Measurements from ENCODE around the gene SOX1. TPM values are rescaled to one million over a fixed set of nuclear protein-coding genes. Genes with fewer than 3 reads are reported as not detected.
A peak's percentile ranks its signal among the peaks of the same experiment; 100 is the strongest.

SOX1 gene
- total and polyA plus RNA-seq, 2 experiments from 2014 or later: 0.11 TPM; not detected in 1

GRCh38 chr13:112071723-112072533 lies 5.0 kb downstream of the SOX1 start:
- Histone ChIP-seq H3K4me3 (no peak overlapping the region), H3K4me1 (ENCODE audit: insufficient read depth) (peaks cover 5% of the 10 kb centered on the region), H4K20me1 (ENCODE audit: insufficient read depth, poor library complexity, severe bottlenecking) (no peaks in the 10 kb centered on the region), H3K4me2 (peak overlapping the region; percentile 70), H3K27me3 (peaks cover 90% of the 10 kb centered on the region), H3K79me2 (no peaks in the 10 kb centered on the region), H3K9me2 (replicated peaks; ENCODE audit: insufficient read depth) (no peaks in the 10 kb centered on the region), H3K9me3 (ENCODE audit: low read depth) (no peaks in the 10 kb centered on the region), H3K27ac (no peak overlapping the region), H2AFZ (no peak overlapping the region), H3K36me3 (replicated peaks; ENCODE audit: insufficient read depth, low read depth) (no peaks in the 10 kb centered on the region)
- 4% methylated on average over 52 of the region's 59 CpGs for WGBS (ENCODE audit: low lambda C conversion rate, missing lambda C conversion rate)
- DNase-seq (ENCODE audit: low spot score): no peak
- no peak for TF ChIP-seq CTCF (IDR thresholded peaks at IDR 0.05; ENCODE audit: poor library complexity)
- peak; percentile 65 for TF ChIP-seq EZH2 (IDR thresholded peaks at IDR 0.05; ENCODE audit: borderline replicate concordance)
- TF ChIP-seq EZH2phosphoT487 (IDR thresholded peaks at IDR 0.05; ENCODE audit: low read depth, severe bottlenecking, unreplicated experiment): peak; percentile 73

GRCh38 chr13:112072534-112073244 lies 5.7 kb downstream of the SOX1 start:
- Histone ChIP-seq H3K4me3 (no peak overlapping the region), H3K4me2 (peak overlapping the region; percentile 70), H3K27ac (no peak overlapping the region), H3K79me2 (no peaks in the 10 kb centered on the region), H2AFZ (peak overlapping the region; percentile 49), H3K27me3 (peaks cover 89% of the 10 kb centered on the region), H3K4me1 (ENCODE audit: insufficient read depth) (peaks cover 5% of the 10 kb centered on the region), H4K20me1 (ENCODE audit: insufficient read depth, poor library complexity, severe bottlenecking) (no peaks in the 10 kb centered on the region), H3K9me2 (replicated peaks; ENCODE audit: insufficient read depth) (no peaks in the 10 kb centered on the region), H3K36me3 (replicated peaks; ENCODE audit: insufficient read depth, low read depth) (no peaks in the 10 kb centered on the region), H3K9me3 (ENCODE audit: low read depth) (no peaks in the 10 kb centered on the region)
- peak; percentile 28 for TF ChIP-seq EZH2 (IDR thresholded peaks at IDR 0.05; ENCODE audit: borderline replicate concordance)
- TF ChIP-seq CTCF (IDR thresholded peaks at IDR 0.05; ENCODE audit: poor library complexity): no peak
- 0% methylated on average over 6 of the region's 77 CpGs for WGBS (ENCODE audit: low lambda C conversion rate, missing lambda C conversion rate)
- no peak for DNase-seq (ENCODE audit: low spot score)

GRCh38 chr13:112073245-112074138 lies 6.5 kb downstream of the SOX1 start:
- no peak overlapping the region for H3K27ac ChIP-seq
- no peaks in the 10 kb centered on the region for H4K20me1 ChIP-seq (ENCODE audit: insufficient read depth, poor library complexity, severe bottlenecking)
- H3K36me3 ChIP-seq (replicated peaks; ENCODE audit: insufficient read depth, low read depth): no peaks in the 10 kb centered on the region
- H3K4me2 ChIP-seq: peak overlapping the region; percentile 70
- no peaks in the 10 kb centered on the region for H3K79me2 ChIP-seq
- H3K9me3 ChIP-seq (ENCODE audit: low read depth): no peaks in the 10 kb centered on the region
- no peak for DNase-seq (ENCODE audit: low spot score)
- 2% methylated on average over 33 of the region's 77 CpGs for WGBS (ENCODE audit: low lambda C conversion rate, missing lambda C conversion rate)
- H3K27me3 ChIP-seq: peaks cover 97% of the 10 kb centered on the region
- no peaks in the 10 kb centered on the region for H3K9me2 ChIP-seq (replicated peaks; ENCODE audit: insufficient read depth)
- peaks cover 5% of the 10 kb centered on the region for H3K4me1 ChIP-seq (ENCODE audit: insufficient read depth)
- H3K4me3 ChIP-seq: no peak overlapping the region
- TF ChIP-seq EZH2 (IDR thresholded peaks at IDR 0.05; ENCODE audit: borderline replicate concordance): peak; percentile 76
- TF ChIP-seq EZH2phosphoT487 (IDR thresholded peaks at IDR 0.05; ENCODE audit: low read depth, severe bottlenecking, unreplicated experiment): peak; percentile 92
- no peak for TF ChIP-seq CTCF (IDR thresholded peaks at IDR 0.05; ENCODE audit: poor library complexity)
- H2AFZ ChIP-seq: peak overlapping the region; percentile 49

All from hepatocyte (in vitro differentiated cells).